ENCODE results near the gene TBCCD1. TPM values are rescaled to one million over a fixed set of nuclear protein-coding genes. Genes with fewer than 3 reads are reported as not detected.

Gene TBCCD1
- total RNA-seq, 2 donors from 2014 or later: 4.0 to 14.0 TPM

- Histone ChIP-seq H3K9me3 (no peaks in the 10 kb centered on the region), H3K4me1 (peaks cover 32% of the 10 kb centered on the region), H3K27ac (peak overlapping the region in 2 of 4 donors; percentile 59 to 62), H3K4me3 (no peak overlapping the region), H3K27me3 (no peaks in the 10 kb centered on the region), H3K36me3 (replicated peaks in 1 of 2; ENCODE audit: insufficient read depth in 1 of 2, low read depth in 2 of 2) (peaks cover 0 to 2% of the 10 kb centered on the region in 2 donors)
- ATAC-seq (no peak), DNase-seq (no peak)
- TF ChIP-seq POLR2A (IDR thresholded peaks at IDR 0.05) (no peak), CTCF (IDR thresholded peaks at IDR 0.05) (no peak)
- intact Hi-C loops (cut with DNase I): no loop called here
- 73 to 74% methylated on average over 7 of the region's 7 CpGs for WGBS, 2 donors
These were observed 23.6 kb upstream of the TBCCD1 start for GRCh38 chr3:186590580-186591295.

- H3K4me3 ChIP-seq: no peak overlapping the region
- ATAC-seq (peak; percentile 83), DNase-seq (peak; percentile 43 to 65 (median 50))
- 32 to 44% methylated on average over 5 of the region's 5 CpGs for WGBS, 2 donors
- intact Hi-C loops (cut with DNase I): no loop called here
- no peaks in the 10 kb centered on the region for H3K27me3 ChIP-seq
- no peaks in the 10 kb centered on the region for H3K9me3 ChIP-seq
- peaks cover 0 to 6% of the 10 kb centered on the region in 2 donors for H3K36me3 ChIP-seq (replicated peaks in 1 of 2; ENCODE audit: insufficient read depth in 1 of 2, low read depth in 2 of 2)
- H3K4me1 ChIP-seq: peaks cover 31% of the 10 kb centered on the region
- peak overlapping the region in 2 of 4 donors; percentile 59 to 62 for H3K27ac ChIP-seq
- TF ChIP-seq POLR2A (IDR thresholded peaks at IDR 0.05): no peak
- no peak for TF ChIP-seq CTCF (IDR thresholded peaks at IDR 0.05)
These were observed 22.9 kb upstream of the TBCCD1 start for GRCh38 chr3:186589856-186590579.

GRCh38 chr3:186589121-186589520, 22.0 kb upstream of the TBCCD1 start:
- no peaks in the 10 kb centered on the region for H3K27me3 ChIP-seq
- intact Hi-C loops (cut with DNase I): no loop called here
- no peaks in the 10 kb centered on the region for H3K9me3 ChIP-seq
- H3K27ac ChIP-seq: peak overlapping the region in 1 of 4 donors; percentile 59
- H3K36me3 ChIP-seq (replicated peaks in 1 of 2; ENCODE audit: insufficient read depth in 1 of 2, low read depth in 2 of 2): peaks cover 1 to 10% of the 10 kb centered on the region in 2 donors
- TF ChIP-seq POLR2A (IDR thresholded peaks at IDR 0.05) (no peak), CTCF (IDR thresholded peaks at IDR 0.05) (peak; percentile 11 to 60 (median 33))
- no peak overlapping the region for H3K4me3 ChIP-seq
- peaks cover 22% of the 10 kb centered on the region for H3K4me1 ChIP-seq
- WGBS, 2 donors: 23 to 26% methylated on average over 3 of the region's 3 CpGs
- DNase-seq (no peak), ATAC-seq (peak; percentile 43)

GRCh38 chr3:186588632-186589031, 21.5 kb upstream of the TBCCD1 start:
- ATAC-seq (no peak), DNase-seq (no peak)
- no peak overlapping the region for H3K4me3 ChIP-seq
- H3K4me1 ChIP-seq: peaks cover 19% of the 10 kb centered on the region
- H3K36me3 ChIP-seq (replicated peaks in 1 of 2; ENCODE audit: insufficient read depth in 1 of 2, low read depth in 2 of 2): peaks cover 4 to 13% of the 10 kb centered on the region in 2 donors
- no peaks in the 10 kb centered on the region for H3K27me3 ChIP-seq
- intact Hi-C loops (cut with DNase I): no loop called here
- WGBS, 2 donors: 56 to 58% methylated on average over 2 of the region's 2 CpGs
- TF ChIP-seq POLR2A (IDR thresholded peaks at IDR 0.05) (no peak), CTCF (IDR thresholded peaks at IDR 0.05) (no peak)
- no peaks in the 10 kb centered on the region for H3K9me3 ChIP-seq
- H3K27ac ChIP-seq: no peak overlapping the region

All from body of pancreas (tissue), 4 donors.